HG03159 (cell line): Measurements from ENCODE around the gene PXMP2.
A peak's percentile ranks its signal among the peaks of the same experiment; 100 is the strongest.
"Not testable (repeated sequence)": the region's sequence is repeated elsewhere in the genome, so short reads cannot be mapped to it uniquely, and the experiment has no call there.

Source experiments
- ATAC-seq: cut with Tn5 transposase; IDR thresholded peaks from one replicate; pipeline ENCODE4 v1.9.1; 2021; ENCODE audit warnings: mild to moderate bottlenecking, moderate library complexity; ENCODE audit not compliant: unreplicated experiment

Gene PXMP2

GRCh38 chr12:132690112-132690511 is 2.7 kb downstream of the PXMP2 start:
- ATAC-seq, result no peak

DNA sequence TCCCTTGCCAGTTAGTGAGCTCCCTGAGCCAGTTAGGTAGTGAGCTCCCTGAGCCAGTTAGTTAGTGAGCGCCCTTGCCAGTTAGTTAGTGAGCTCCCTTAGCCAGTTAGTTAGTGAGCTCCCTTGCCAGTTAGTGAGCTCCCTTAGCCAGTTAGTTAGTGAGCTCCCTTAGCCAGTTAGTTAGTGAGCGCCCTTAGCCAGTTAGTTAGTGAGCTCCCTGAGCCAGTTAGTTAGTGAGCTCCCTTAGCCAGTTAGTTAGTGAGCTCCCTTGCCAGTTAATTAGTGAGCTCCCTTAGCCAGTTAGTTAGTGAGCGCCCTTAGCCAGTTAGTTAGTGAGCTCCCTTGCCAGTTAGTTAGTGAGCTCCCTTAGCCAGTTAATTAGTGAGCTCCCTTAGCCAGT is 4.6 kb downstream of the PXMP2 start:
- ATAC-seq, result not testable (repeated sequence)

DNA sequence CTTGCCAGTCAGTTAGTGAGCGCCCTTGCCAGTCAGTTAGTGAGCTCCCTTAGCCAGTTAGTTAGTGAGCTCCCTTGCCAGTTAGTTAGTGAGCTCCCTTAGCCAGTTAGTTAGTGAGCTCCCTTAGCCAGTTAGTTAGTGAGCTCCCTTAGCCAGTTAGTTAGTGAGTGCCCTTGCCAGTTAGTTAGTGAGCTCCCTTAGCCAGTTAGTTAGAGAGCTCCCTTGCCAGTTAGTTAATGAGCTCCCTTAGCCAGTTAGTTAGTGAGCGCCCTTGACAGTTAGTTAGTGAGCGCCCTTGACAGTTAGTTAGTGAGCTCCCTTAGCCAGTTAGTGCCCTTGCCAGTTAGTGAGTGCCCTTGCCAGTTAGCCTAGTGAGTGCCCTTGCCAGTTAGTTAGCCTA is 7.5 kb downstream of the PXMP2 start:
- not testable (repeated sequence) for ATAC-seq

DNA sequence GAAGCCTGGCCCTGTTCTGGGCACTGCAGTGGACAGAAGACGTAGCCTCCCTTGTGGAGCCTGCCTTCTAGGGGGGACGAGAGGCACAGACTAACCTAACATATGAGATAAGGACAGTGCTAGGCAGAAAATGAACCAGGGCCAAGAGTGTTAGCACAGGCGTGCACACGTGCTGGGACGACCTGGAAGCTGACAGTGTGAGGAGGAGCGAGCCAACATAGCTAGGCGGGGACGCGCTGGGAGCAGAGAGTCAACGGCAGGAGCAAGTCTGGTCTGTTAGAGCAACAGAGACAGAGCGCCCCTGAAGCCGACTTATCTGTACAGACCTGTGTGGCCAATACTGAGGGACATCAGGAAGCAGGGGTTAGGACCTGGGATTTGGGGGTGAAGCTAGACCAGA is 8.0 kb downstream of the PXMP2 start:
- no peak for ATAC-seq

- no peak for ATAC-seq
Measured at GRCh38 chr12:132698341-132698740, 11.0 kb downstream of the PXMP2 start.

DNA sequence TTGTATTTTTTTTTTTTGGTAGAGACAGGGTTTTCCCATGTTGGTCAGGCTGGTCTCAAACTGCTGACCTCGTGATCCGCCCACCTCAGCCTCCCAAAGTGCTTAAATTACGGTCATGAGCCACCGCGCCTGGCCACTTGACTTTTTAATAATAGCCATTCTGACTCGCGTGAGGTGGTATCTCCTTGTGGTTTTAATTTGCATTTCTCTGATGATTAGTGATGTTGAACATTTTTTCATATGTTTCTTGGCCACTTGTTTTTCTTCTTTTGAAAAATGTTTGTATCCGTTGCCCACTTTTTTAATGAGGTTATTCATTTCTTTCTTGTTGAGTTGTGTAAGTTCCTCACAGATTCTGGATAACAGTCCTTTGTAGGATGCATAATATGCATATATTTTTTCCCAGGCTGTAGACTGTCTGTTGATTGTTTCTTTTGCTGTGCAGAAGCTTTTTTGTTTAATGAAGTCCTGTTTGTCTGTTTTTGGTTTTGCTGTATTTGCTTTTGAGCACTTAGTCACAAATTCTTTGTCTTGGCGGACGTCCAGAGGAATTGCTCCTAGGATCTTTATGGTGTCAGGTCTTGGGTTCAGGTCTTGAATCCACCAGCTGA is 12.9 kb downstream of the PXMP2 start:
- ATAC-seq, result no peak

DNA sequence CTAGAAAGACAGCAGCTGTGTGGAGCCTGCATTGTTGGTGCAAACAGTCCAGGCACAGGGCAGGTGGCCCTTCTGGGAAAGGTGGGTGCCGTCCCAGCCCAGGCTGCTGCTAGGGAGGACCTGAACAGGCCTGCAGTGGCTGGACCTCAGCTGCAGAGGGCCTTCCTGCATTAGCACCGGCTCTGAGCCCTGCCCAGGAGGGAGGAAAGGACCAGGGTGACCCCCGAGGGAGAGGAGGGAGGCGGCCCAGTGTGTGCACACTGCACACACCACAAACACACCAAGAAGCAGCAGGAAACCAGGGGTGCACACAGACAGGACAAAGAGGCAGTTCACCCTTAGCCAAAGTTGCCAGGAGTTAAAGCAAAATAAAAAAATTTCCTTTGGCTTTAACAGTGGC is 15.3 kb downstream of the PXMP2 start:
- no peak for ATAC-seq

- ATAC-seq, result no peak
Measured at GRCh38 chr12:132703641-132704040, 16.3 kb downstream of the PXMP2 start.

GRCh38 chr12:132707241-132707640 is 19.9 kb downstream of the PXMP2 start:
- no peak for ATAC-seq

DNA sequence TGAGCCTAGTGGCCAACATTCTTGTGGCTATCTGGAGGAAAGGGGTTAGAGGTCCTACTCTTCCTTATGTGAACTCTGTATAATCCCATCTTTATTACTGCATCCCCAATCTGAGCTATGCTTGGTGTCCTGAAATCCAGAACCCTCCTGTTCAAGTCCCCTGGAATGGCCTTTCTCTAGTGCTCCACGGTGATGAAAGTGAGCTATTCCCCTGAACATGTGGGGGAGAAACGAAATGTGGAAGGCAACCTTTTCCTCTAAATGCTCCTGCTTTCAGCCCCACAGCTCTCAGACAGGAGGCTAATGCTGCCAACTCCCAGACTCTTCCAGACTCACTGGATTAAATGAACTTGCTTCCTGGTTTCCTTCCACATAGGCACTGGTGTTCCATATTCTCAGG is 20.8 kb downstream of the PXMP2 start:
- ATAC-seq, result no peak

- ATAC-seq, result peak; percentile 22
Measured at GRCh38 chr12:132710043-132710404, 22.6 kb downstream of the PXMP2 start.

DNA sequence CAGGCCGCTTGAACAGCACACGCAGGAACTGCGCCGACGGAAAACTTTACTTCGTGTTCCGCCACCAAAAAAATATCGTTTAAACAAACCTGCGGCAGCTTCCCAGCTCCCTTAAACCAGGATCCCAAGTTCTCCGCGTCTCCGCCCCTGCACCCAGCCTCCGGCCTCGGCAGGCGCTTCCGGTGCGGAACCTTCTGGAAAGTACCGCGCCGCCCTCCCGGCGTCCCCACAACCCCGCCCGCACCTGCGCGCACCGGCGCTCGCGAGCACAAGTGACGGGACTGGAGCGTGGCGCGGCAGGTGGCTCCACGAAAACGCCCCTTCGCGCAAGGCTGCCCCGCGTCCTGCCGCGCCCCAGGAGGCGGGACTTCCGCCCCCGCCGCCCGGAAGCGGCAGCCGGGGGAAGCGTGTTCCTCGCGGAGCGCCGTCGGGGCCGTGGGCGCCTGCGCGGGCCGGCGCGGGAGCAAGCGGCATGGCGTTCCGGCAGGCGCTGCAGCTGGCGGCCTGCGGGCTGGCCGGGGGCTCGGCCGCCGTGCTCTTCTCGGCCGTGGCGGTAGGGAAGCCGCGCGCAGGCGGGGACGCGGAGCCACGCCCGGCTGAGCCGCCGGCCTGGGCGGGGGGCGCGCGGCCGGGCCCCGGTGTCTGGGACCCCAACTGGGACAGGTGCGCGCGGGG is 23.2 kb downstream of the PXMP2 start, which contains the start of gene PGAM5:
TSS of gene PGAM5 (plus strand) at position 438 of the 675 bp plus-strand sequence. CDS start at position 473, 35 bp downstream.
- ATAC-seq, result peak; percentile 90

DNA sequence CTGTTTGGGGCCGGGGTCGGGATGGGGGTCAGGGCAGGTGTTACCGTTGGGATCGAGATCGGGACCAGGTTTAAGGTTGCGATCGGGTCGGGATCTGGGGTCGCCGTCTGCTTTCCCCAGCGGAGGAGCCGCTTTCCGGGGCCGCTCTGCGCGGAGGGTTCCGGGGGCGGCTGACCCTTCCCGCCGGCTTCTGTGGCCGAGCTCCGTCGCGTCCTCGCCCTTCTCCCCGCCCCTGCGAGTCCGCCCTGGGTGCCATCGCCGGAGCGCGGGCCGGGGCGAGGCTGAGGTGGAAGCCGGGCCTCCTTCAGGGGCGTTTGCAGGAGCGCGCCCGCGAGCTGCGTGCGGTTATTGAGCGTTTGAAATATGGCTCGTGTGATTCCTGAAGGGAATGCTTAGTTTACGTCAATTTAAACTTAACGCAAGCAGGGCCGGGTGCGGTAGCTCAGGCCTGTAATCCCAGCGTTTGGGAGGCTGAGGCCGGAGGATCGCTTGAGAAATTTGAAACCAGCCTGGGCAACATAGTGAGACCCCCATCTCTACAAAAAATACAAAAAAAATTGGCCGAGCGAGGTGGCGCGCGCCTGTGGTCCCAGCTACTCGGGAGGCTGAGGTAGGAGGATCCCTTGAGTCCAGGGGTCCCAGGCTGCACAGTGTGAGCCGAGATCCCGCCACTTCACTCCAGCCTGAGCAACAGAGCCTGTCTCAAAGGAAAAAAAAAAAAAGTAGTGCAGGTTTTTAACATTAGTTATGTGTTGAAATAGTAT is 23.9 kb downstream of the PXMP2 start:
- peak; percentile 17 for ATAC-seq

- no peak for ATAC-seq
Measured at GRCh38 chr12:132713123-132713522, 25.7 kb downstream of the PXMP2 start.

- no peak for ATAC-seq
Measured at GRCh38 chr12:132715874-132716273, 28.5 kb downstream of the PXMP2 start.

DNA sequence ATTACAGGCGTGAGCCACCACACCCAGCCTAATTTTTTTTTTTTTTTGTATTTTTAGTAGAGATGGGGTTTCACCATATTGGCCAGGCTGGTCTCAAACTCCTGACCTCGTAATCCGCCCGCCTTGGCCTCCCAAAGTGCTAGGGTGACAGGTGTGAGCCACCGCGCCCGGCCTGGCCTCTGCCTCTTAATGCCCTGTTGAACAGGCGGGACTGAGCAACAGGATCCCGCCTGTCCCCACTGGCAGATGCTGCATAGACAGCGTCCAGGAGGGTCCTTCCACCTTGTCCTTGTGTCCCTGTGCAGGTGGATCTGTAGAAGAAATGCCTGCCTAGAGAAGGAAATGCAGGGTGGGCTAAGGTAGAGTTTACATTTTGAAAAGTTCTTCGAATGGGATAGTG is 29.0 kb downstream of the PXMP2 start:
- ATAC-seq, result no peak

GRCh38 chr12:132717011-132717410 is 29.6 kb downstream of the PXMP2 start:
- no peak for ATAC-seq

GRCh38 chr12:132717531-132718387 is 30.4 kb downstream of the PXMP2 start:
- ATAC-seq, result no peak

GRCh38 chr12:132718644-132719043 is 31.3 kb downstream of the PXMP2 start:
- no peak for ATAC-seq

DNA sequence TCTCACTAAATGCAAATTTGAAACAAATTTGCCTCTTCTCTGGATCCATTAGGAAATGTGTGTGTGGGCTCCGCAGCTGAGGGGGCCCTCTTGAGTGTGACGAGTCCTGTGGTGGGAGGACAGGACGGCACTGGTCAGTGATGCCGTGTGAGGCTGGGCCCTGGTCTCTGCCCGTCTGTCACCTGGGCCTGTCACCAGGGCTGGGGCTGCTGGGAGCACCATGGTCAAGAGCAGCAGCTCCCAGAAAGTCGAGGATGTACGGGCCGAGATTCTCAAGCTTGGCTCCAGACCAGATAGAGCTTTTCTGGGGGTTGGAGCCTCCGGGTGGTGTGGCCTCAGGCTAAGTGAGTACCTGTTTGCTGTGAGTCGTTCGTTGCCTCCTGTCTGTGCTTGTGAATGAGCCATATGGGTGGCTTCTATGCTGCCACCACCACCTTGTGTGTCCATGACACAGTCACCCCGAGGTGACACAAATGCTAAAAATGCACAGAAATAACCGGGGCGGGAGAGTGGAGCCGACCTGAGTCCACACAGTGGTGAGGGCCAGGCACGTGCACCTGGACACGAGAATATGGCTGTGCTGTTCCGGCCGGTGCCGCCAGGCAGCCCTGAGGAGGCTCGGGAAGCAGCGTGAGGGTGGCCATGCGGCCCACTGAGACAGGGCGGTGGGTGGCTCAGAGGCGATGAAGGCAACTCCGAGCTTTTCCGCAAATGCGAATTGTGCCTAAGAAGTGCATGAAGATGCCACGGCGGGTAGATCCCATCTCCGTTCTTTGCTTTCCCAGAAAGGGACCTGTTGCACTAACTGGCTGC is 32.0 kb downstream of the PXMP2 start:
- no peak for ATAC-seq
